GM18499 (cell line): ENCODE measurements around the gene SASH1.
A peak's percentile ranks its signal among the peaks of the same experiment; 100 is the strongest.
"Not testable (repeated sequence)": the region's sequence is repeated elsewhere in the genome, so short reads cannot be mapped to it uniquely, and the experiment has no call there.

Source experiments
- ATAC-seq: cut with Tn5 transposase; IDR thresholded peaks from one replicate; pipeline ENCODE4 v1.9.1; 2021; ENCODE audit warnings: moderate number of reproducible peaks; ENCODE audit not compliant: insufficient read depth, unreplicated experiment

The SASH1 gene

GRCh38 chr6:148565321-148565926 lies 222.8 kb downstream of the SASH1 start:
- no peak for ATAC-seq

- peak; percentile 40 for ATAC-seq
These were observed 223.5 kb downstream of the SASH1 start for GRCh38 chr6:148565930-148566663.

GRCh38 chr6:148566664-148567350 lies 224.2 kb downstream of the SASH1 start:
- peak; percentile 37 for ATAC-seq

GRCh38 chr6:148570456-148570855 lies 227.8 kb downstream of the SASH1 start:
- no peak for ATAC-seq

GRCh38 chr6:148572676-148573335 lies 230.2 kb downstream of the SASH1 start:
- no peak for ATAC-seq

GRCh38 chr6:148573922-148574321 lies 231.3 kb downstream of the SASH1 start:
- no peak for ATAC-seq

- peak; percentile 81 for ATAC-seq
These were observed 235.2 kb downstream of the SASH1 start for GRCh38 chr6:148577687-148578488.

GRCh38 chr6:148578489-148578814 lies 235.8 kb downstream of the SASH1 start:
- no peak for ATAC-seq

- no peak for ATAC-seq
These were observed 236.4 kb downstream of the SASH1 start for GRCh38 chr6:148578837-148579565.

GRCh38 chr6:148580442-148580841 lies 237.8 kb downstream of the SASH1 start:
- ATAC-seq: no peak

- no peak for ATAC-seq
These were observed 241.0 kb downstream of the SASH1 start for GRCh38 chr6:148583631-148584030.

- not testable (repeated sequence) for ATAC-seq
These were observed 243.0 kb downstream of the SASH1 start for GRCh38 chr6:148585641-148586040.

GRCh38 chr6:148590883-148591282 lies 248.2 kb downstream of the SASH1 start:
- ATAC-seq: no peak

- no peak for ATAC-seq
These were observed 249.0 kb downstream of the SASH1 start for GRCh38 chr6:148591656-148592055.

- ATAC-seq: no peak
These were observed 250.6 kb downstream of the SASH1 start for GRCh38 chr6:148593130-148593812.

- no peak for ATAC-seq
These were observed 251.2 kb downstream of the SASH1 start for GRCh38 chr6:148593813-148594170.

GRCh38 chr6:148595550-148595949 lies 252.9 kb downstream of the SASH1 start:
- no peak for ATAC-seq

GRCh38 chr6:148596891-148597455 lies 254.3 kb downstream of the SASH1 start:
- no peak for ATAC-seq

- no peak for ATAC-seq
These were observed 256.1 kb downstream of the SASH1 start for GRCh38 chr6:148598724-148599123.
